ENCODE results near the gene LDB1. TPM values are rescaled to one million over a fixed set of nuclear protein-coding genes. Genes with fewer than 3 reads are reported as not detected.

LDB1 gene
- total and polyA plus RNA-seq, 8 donors: 40.3 to 178 (median 151) TPM

DNA sequence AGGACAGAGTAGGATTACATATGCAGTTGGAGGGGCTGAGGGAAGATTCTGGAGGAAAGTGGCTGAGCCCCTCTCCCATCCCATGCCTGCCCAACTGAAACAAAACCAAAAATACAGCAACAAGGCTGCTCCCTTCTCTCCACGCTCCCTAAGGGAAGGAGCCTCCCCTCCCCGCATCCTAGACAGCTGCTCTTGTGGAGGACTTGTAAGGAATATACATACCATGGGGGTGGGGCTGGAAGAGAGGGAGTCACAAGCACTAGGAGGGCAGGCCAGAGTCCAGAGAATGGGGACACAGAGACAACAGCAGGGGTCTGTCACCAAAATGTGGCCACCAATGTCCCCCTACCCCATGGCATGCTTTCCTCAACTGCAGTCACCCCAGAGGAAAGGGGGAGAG lies 13.2 kb downstream of the LDB1 start:
- Histone ChIP-seq H3K9me3 (no peaks in the 10 kb centered on the region), H3K4me3 (no peak overlapping the region), H3K4me1 (peaks cover 0 to 4% of the 10 kb centered on the region in 2 donors), H3K36me3 (peaks cover 0 to 50% of the 10 kb centered on the region in 2 donors), H3K27ac (no peak overlapping the region), H3K27me3 (no peaks in the 10 kb centered on the region)
- no peak for ATAC-seq
- TF ChIP-seq, protein P1, sequence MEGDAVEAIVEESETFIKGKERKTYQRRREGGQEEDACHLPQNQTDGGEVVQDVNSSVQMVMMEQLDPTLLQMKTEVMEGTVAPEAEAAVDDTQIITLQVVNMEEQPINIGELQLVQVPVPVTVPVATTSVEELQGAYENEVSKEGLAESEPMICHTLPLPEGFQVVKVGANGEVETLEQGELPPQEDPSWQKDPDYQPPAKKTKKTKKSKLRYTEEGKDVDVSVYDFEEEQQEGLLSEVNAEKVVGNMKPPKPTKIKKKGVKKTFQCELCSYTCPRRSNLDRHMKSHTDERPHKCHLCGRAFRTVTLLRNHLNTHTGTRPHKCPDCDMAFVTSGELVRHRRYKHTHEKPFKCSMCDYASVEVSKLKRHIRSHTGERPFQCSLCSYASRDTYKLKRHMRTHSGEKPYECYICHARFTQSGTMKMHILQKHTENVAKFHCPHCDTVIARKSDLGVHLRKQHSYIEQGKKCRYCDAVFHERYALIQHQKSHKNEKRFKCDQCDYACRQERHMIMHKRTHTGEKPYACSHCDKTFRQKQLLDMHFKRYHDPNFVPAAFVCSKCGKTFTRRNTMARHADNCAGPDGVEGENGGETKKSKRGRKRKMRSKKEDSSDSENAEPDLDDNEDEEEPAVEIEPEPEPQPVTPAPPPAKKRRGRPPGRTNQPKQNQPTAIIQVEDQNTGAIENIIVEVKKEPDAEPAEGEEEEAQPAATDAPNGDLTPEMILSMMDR (IDR thresholded peaks at IDR 0.05): no peak
- DNase-seq: no peak
- intact Hi-C loops (cut with DNase I): no loop called here

DNA sequence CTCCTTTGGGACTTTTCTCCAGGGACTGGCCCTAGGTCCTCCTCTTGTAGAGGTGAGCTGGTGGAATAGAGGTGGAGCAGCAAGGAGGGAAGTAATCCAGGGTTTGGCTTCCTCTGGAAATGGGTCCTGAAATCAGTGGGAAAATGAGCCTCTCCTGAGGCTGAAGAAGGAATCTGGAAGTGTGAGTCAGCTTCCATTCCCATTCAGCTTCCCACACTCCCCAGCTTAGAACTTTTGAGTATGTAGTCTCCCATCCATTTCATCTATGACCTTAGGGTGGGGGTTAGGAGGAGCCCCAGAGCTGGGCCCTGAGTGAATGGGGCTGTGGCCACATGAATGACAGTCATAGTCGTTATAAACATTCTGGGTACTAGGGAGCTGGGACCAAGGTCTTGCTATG lies 17.7 kb downstream of the LDB1 start:
- TF ChIP-seq, protein P1 (IDR thresholded peaks at IDR 0.05): no peak
- no peaks in the 10 kb centered on the region for H3K27me3 ChIP-seq
- H3K9me3 ChIP-seq: no peaks in the 10 kb centered on the region
- H3K4me1 ChIP-seq: peaks cover 0 to 4% of the 10 kb centered on the region in 2 donors
- DNase-seq (no peak), ATAC-seq (no peak)
- peaks cover 0 to 10% of the 10 kb centered on the region in 2 donors for H3K36me3 ChIP-seq
- no peak overlapping the region for H3K27ac ChIP-seq
- intact Hi-C loops (cut with DNase I): no loop called here
- H3K4me3 ChIP-seq: no peak overlapping the region

DNA sequence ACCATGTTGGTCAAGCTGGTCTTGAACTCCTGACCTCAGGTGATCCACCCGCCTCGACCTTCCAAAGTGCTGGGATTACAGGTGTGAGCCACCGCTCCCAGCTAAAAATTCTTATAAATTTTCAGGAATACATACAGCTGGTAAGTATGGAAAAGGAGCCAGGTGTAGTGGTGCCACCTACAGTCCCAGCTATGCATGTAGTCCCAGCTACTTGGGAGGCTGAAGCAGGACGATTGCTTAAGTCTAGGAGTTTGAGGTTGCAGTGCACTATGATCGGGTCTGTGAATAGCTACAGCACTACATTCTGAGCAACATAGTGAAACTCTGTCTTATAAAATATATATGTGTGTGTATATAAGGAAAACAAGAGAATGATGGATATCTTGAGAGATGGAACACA lies 19.0 kb downstream of the LDB1 start:
- Histone ChIP-seq H3K4me1 (peaks cover 0 to 4% of the 10 kb centered on the region in 2 donors), H3K9me3 (no peaks in the 10 kb centered on the region), H3K4me3 (no peak overlapping the region), H3K27me3 (no peaks in the 10 kb centered on the region), H3K27ac (no peak overlapping the region), H3K36me3 (no peaks in the 10 kb centered on the region)
- TF ChIP-seq, protein P1 (IDR thresholded peaks at IDR 0.05): no peak
- no peak for ATAC-seq
- intact Hi-C loops (cut with DNase I): no loop called here
- no peak for DNase-seq

DNA sequence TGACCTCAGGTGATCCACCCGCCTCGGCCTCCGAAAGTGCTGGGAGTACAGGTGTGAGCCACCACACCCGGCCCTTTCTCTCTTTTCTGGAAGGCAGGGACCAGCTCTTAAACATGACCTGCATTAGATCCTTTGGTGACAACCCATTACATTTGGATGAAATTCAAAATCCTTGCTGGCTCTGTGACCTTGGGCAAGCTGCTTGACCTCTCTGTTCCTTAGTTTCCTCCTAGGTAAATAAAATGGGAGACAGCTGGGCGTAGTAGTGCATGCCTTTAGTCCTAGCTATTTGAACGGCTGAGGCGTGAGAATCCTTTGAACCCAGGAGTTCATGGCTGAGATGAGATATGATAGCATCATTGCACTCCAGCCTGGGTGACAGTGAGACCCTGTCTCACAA lies 23.7 kb downstream of the LDB1 start:
- TF ChIP-seq, protein P1 (IDR thresholded peaks at IDR 0.05): no peak
- Histone ChIP-seq H3K36me3 (no peaks in the 10 kb centered on the region), H3K9me3 (no peaks in the 10 kb centered on the region), H3K4me1 (no peaks in the 10 kb centered on the region), H3K27me3 (no peaks in the 10 kb centered on the region), H3K27ac (no peak overlapping the region), H3K4me3 (no peak overlapping the region)
- DNase-seq (no peak), ATAC-seq (no peak)
- intact Hi-C loops (cut with DNase I): no loop called here

DNA sequence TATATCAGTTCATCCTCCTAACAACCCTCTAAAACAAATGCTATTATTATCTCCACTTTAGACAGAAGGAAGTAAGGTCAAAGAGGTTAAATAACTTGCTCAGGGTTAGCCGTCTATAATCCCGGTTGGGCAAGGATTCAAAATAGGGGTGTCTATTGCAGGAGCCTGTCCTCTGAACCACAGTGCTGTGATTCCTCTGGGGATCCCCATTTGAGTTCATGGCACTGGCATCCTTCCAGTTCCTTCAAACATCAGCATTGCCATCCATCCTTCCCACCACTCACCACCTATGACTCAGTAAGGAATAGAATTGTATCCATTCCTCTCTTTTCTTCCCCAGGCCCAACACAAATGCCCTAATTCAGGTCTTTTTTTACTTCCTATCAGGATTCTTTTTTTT lies 29.4 kb downstream of the LDB1 start:
- Histone ChIP-seq H3K36me3 (no peaks in the 10 kb centered on the region), H3K27me3 (no peaks in the 10 kb centered on the region), H3K27ac (no peak overlapping the region), H3K9me3 (no peaks in the 10 kb centered on the region), H3K4me1 (no peaks in the 10 kb centered on the region), H3K4me3 (no peak overlapping the region)
- DNase-seq: no peak
- TF ChIP-seq, protein P1 (IDR thresholded peaks at IDR 0.05): no peak
- no peak for ATAC-seq
- intact Hi-C loops (cut with DNase I): no loop called here

Measured in left lung (tissue), 10 donors.